HepG2 (cell line): Measurements from ENCODE around the gene KLF7. TPM values are rescaled to one million over a fixed set of nuclear protein-coding genes. Genes with fewer than 3 reads are reported as not detected.

Experiments
- FUBP1 ChIP-seq: sonication (generic); formaldehyde crosslinking; IDR thresholded peaks from 2 replicates; pipeline ENCODE4 v1.5.1; 2020; ENCODE audit warnings: missing genetic modification reagents, mild to moderate bottlenecking, borderline replicate concordance
- HMG20B ChIP-seq: conservative IDR thresholded peaks from 2 replicates; pipeline ENCODE4 v1.6.1; 2016; ENCODE audit warnings: missing genetic modification reagents, missing compliant biosample characterization
- MAZ ChIP-seq, 2 experiments: sonication (generic) in 1 of 2; formaldehyde crosslinking in 1 of 2; IDR thresholded peaks; 2 replicates each; pipeline versions ENCODE4 v1.5.0 to v1.6.1; 2012 to 2020; ENCODE audit warnings: low read depth in 2 of 2, mild to moderate bottlenecking in 2 of 2, borderline replicate concordance in 1 of 2, improper control_type of control experiment in 1 of 2, low read length in 1 of 2, missing genetic modification reagents in 1 of 2, moderate library complexity in 1 of 2
- POLR2G ChIP-seq: fragments of 200-400 bp; formaldehyde crosslinking; IDR thresholded peaks from 2 replicates; pipeline ENCODE4 v1.6.1; 2018; ENCODE audit warnings: mild to moderate bottlenecking, low read depth, low read length, moderate library complexity
- SOX6 ChIP-seq, 2 experiments: fragments of 450-650 bp in 1 of 2; sonication (generic) in 1 of 2; formaldehyde crosslinking in 1 of 2; IDR thresholded peaks; 2 replicates each; pipeline versions ENCODE4 v1.4.0 to v1.6.1; 2017 to 2020; ENCODE audit warnings: antibody characterized with exemption in 1 of 2, mild to moderate bottlenecking in 1 of 2, missing genetic modification reagents in 1 of 2
- ZBED4 ChIP-seq: sonication (generic); formaldehyde crosslinking; IDR thresholded peaks from 2 replicates; pipeline ENCODE4 v1.4.0; 2020; ENCODE audit warnings: missing genetic modification reagents, borderline replicate concordance
- ZBTB39 ChIP-seq: sonication (generic); formaldehyde crosslinking; IDR thresholded peaks from 2 replicates; pipeline ENCODE4 v1.5.0; 2020; ENCODE audit warnings: missing genetic modification reagents
- ZBTB7B ChIP-seq: sonication (generic); formaldehyde crosslinking; IDR thresholded peaks from 2 replicates; pipeline ENCODE4 v1.4.0; 2020; ENCODE audit warnings: missing genetic modification reagents
- ZNF251 ChIP-seq: sonication (generic); formaldehyde crosslinking; IDR thresholded peaks from 2 replicates; pipeline ENCODE4 v1.9.0; 2021; ENCODE audit warnings: mild to moderate bottlenecking, missing genetic modification reagents
- ZNF629 ChIP-seq: sonication (generic); formaldehyde crosslinking; conservative IDR thresholded peaks from 2 replicates; pipeline ENCODE4 v1.5.0; 2020; ENCODE audit warnings: missing genetic modification reagents
- ZNF646 ChIP-seq: sonication (generic); formaldehyde crosslinking; IDR thresholded peaks from 2 replicates; pipeline ENCODE4 v1.9.0; 2021; ENCODE audit warnings: mild to moderate bottlenecking, missing genetic modification reagents
- ZNF740 ChIP-seq: sonication (generic); formaldehyde crosslinking; IDR thresholded peaks from 2 replicates; pipeline ENCODE4 v1.4.0; 2020; ENCODE audit warnings: missing genetic modification reagents
- polyA plus RNA-seq, 8 experiments: library from polyadenylated mRNA; depleted of rRNA in 3 of 8; stranded (reverse) in 7 of 8; unstranded in 1 of 8; fragments of >200 nt; fragmentation: Illumina TruSeq in 4 of 8; extraction: Trizol in 4 of 8; gene quantifications; 2 replicates each; pipeline versions ENCODE4 v1.2.1 to v1.2.3, GENCODE V29; 2011 to 2016; ENCODE audit warnings: low read depth in 4 of 8, missing spikeins in 1 of 8, mixed read lengths in 1 of 8; ENCODE audit not compliant: insufficient read depth in 1 of 8
- total RNA-seq, 5 experiments: library from RNA; depleted of rRNA; stranded (reverse); fragments of >200 nt; fragmentation: Illumina TruSeq; extraction: Trizol; gene quantifications; 2 replicates each; pipeline ENCODE4 v1.2.3, GENCODE V29; 2016; ENCODE audit warnings: low read depth in 1 of 5

Gene KLF7
- total and polyA plus RNA-seq, 2 of the 13 experiments (the other 11 are each of a cell fraction or from before 2014, with no cell fraction given) = 2.6 to 5.4 TPM

- TF ChIP-seq FUBP1 (CRISPR knock-in tag) (no peak), HMG20B (CRISPR knock-in tag) (no peak), ZBTB39 (CRISPR knock-in tag) (no peak), POLR2G (peak; percentile 80), ZNF251 (CRISPR knock-in tag) (no peak), ZBED4 (CRISPR knock-in tag) (no peak), MAZ (IDR thresholded peaks at IDR 0.05; ENCODE audit: borderline replicate concordance, low read depth, low read length) (peak; percentile 40), MAZ (CRISPR knock-in tag; IDR thresholded peaks at IDR 0.05; ENCODE audit: low read depth) (no peak), ZBTB7B (CRISPR knock-in tag) (no peak), ZNF740 (no peak), ZNF629 (no peak), ZNF646 (CRISPR knock-in tag) (0 out of 2 replicates have a peak, but pooled peaks have one; percentile 42), SOX6 (IDR thresholded peaks at IDR 0.05) (no peak), SOX6 (CRISPR knock-in tag; IDR thresholded peaks at IDR 0.05) (peak; percentile 42; the same call in 1 of the 2 replicates)
Observed at GRCh38 chr2:207166349-207167098, 776 bp upstream of the KLF7 start (continued).
